ENCODE results near the gene KIFAP3. TPM values are rescaled to one million over a fixed set of nuclear protein-coding genes. Genes with fewer than 3 reads are reported as not detected.

The KIFAP3 gene
- total RNA-seq, 1 experiment from 2014 or later: 3.8 TPM

GRCh38 chr1:169900571-169900970 lies 173.9 kb downstream of the KIFAP3 start:
- no peak overlapping the region for H3K56ac ChIP-seq (ENCODE audit: insufficient read length, low read depth, low read length)
- H3T11ph ChIP-seq (ENCODE audit: low read length): no peak overlapping the region
- no peak overlapping the region for H2BK12ac ChIP-seq (ENCODE audit: insufficient read length, low read depth, low read length)
- no peak for TF ChIP-seq CTCF (conservative IDR thresholded peaks at IDR 0.05)
- H2BK15ac ChIP-seq (ENCODE audit: low read depth, low read length): no peak overlapping the region
- no peak overlapping the region for H3K27ac ChIP-seq (ENCODE audit: insufficient read length, low read depth, low read length)
- H3K23me2 ChIP-seq (ENCODE audit: insufficient read length, low read depth, low read length, poor library complexity, severe bottlenecking): no peaks in the 10 kb centered on the region
- no peak overlapping the region for H2BK120ac ChIP-seq (ENCODE audit: low read depth, low read length, poor library complexity, severe bottlenecking)
- H3K23ac ChIP-seq (ENCODE audit: insufficient read length, low read depth, low read length): no peak overlapping the region
- H3K36me3 Mint-ChIP-seq (ENCODE audit: insufficient read depth in 1 of 3, low read depth in 3 of 3): no peaks in the 10 kb centered on the region
- H4K20me1 ChIP-seq (ENCODE audit: control insufficient read depth, insufficient read depth, insufficient read length): no peaks in the 10 kb centered on the region
- H4K8ac ChIP-seq (replicated peaks; ENCODE audit: insufficient read length, low read depth, low read length): no peak overlapping the region
- H3K79me1 ChIP-seq (ENCODE audit: insufficient read depth, low read depth, low read length, poor library complexity, severe bottlenecking): no peaks in the 10 kb centered on the region
- H3K9me3 Mint-ChIP-seq: peaks cover 0 to 2% of the 10 kb centered on the region in 2 experiments; a peak in 1 of 5 replicates
- peaks cover 22 to 31% of the 10 kb centered on the region in 2 experiments for H3K4me1 Mint-ChIP-seq
- no peak overlapping the region for H3K4me3 Mint-ChIP-seq
- H2AK5ac ChIP-seq (ENCODE audit: insufficient read length, low read length): no peak overlapping the region
- no peak overlapping the region for H3K14ac ChIP-seq (ENCODE audit: insufficient read depth, low read length)
- H3K27me3 Mint-ChIP-seq (ENCODE audit: low read depth): no peaks in the 10 kb centered on the region; the same call in 1 of the 2 replicates
- no peak for DNase-seq
- H3K79me2 ChIP-seq (ENCODE audit: insufficient read depth, low read length): no peaks in the 10 kb centered on the region
- H2BK5ac ChIP-seq (ENCODE audit: insufficient read length, low read length): no peak overlapping the region
- no peak overlapping the region for H4K91ac ChIP-seq (ENCODE audit: insufficient read length, low read depth, low read length)
- no peaks in the 10 kb centered on the region for H3K9me3 ChIP-seq (ENCODE audit: control insufficient read depth, low read depth, low read length)
- no peaks in the 10 kb centered on the region; the same call in 1 of the 2 replicates for H3K4me1 ChIP-seq (ENCODE audit: insufficient read depth, low read length)
- no peak overlapping the region for H3K18ac ChIP-seq (ENCODE audit: insufficient read length, low read depth, low read length)
- H3K27me3 ChIP-seq (ENCODE audit: insufficient read depth, low read length): no peaks in the 10 kb centered on the region
- H2BK20ac ChIP-seq (ENCODE audit: low read depth, low read length, poor library complexity, severe bottlenecking): no peak overlapping the region
- no peak overlapping the region for H3K4me2 ChIP-seq (ENCODE audit: insufficient read depth, insufficient read length, low read length)
- no peak overlapping the region for H3K9ac ChIP-seq (ENCODE audit: extremely low read depth, insufficient read length, low read length)
- H4K5ac ChIP-seq (ENCODE audit: insufficient read length, low read depth, low read length): no peak overlapping the region
- H3K4ac ChIP-seq (ENCODE audit: low read depth, low read length): no peak overlapping the region
- H3K27ac Mint-ChIP-seq: no peak overlapping the region
- no peak overlapping the region for H2AFZ ChIP-seq (ENCODE audit: low read length)

All from H9 (cell line).